HG02981 (cell line): ENCODE measurements around the gene FN1.
A peak's percentile ranks its signal among the peaks of the same experiment; 100 is the strongest.

Source experiments
- ATAC-seq: cut with Tn5 transposase; IDR thresholded peaks from one replicate; pipeline ENCODE4 v1.9.1; 2021; ENCODE audit warnings: mild to moderate bottlenecking, moderate library complexity; ENCODE audit not compliant: unreplicated experiment

Gene FN1

DNA sequence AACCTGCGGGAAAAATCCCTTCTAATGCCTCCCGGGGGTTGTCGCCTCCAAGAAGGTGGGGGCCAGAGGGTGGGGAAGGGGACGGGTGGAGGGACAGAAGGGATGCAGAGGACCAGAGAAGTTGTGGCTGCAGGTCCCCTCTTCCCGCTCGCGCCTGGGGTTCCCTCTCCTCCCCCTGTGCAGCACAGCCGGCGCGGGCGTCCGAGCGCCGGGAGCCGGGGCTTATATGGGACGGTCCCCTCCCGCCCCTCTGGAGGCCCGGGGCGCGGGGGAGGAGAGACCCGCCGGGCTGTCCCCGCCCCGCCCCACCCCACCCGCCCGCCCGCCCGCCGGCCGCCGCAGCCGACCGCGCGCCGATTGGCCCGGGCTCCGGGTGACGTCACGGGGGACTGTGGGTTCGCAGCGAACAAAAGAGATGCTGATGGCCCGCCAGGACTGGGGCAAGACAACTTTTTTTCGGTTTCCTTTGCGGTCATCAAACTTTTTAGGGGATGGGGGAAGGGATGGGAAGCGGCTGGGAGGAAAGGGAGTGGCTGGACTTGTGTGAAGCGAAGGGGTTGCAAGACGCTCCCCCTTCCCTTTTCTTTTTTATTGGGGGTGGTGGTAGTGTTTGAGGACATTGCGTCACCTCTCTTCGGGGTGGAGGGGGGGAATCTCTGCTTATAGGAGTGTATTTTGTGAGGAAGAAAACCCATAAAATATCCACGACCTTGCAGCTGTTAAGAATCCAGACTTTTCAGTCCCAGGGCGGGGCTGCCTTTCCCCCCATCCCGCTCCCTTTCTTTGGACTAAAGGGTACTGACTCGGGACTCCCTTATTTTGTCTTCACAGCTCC, at the start of gene FN1:
FN1 (minus strand) TSS at position 199 of the 835 bp plus-strand sequence. CDS start 266 bp downstream, outside the sequence.
- peak; percentile 76 for ATAC-seq

- no peak for ATAC-seq
These were observed 49.2 kb upstream of the FN1 start for GRCh38 chr2:215485032-215485431.

DNA sequence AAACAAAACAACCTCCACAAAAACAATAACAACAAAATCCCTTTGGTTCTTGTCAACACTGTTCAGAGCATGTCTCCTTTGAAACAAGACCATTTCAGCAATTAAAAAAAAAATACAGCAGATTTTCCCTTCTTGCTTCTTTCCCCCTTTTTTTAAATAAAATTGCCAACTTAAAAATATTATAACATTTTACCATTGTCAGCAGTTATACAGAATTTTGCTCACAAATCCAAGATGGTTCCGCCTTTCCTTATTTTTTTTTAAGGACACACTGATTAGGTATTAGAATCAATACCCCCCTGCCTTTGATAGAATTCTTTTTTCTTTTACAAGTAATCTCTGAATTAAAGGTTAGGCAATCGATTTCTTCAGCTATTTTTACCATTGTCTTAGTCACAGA, 48.7 kb upstream of the FN1 start:
- no peak for ATAC-seq

DNA sequence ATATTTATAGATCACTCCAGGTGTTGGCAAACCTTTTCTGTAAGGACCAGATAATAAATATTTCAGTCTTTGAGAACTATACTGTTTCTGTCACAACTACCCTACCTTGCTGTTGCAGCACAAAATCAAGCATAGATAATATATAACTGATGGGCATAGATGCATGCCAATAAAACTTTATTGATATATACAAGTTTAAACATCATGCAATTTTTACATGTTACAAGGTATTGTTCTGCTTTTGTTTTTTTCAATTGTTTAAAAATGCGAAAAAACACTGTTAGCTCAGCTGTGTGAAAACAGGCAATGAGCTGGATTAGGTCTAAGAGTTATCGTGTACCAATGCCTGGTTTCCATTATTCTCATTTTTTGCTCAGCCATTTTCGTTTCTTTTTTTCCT, 47.6 kb upstream of the FN1 start:
- ATAC-seq: no peak

GRCh38 chr2:215479536-215480240, 43.8 kb upstream of the FN1 start:
- ATAC-seq: no peak

- no peak for ATAC-seq
These were observed 43.3 kb upstream of the FN1 start for GRCh38 chr2:215479121-215479520.

GRCh38 chr2:215476424-215476823, 40.6 kb upstream of the FN1 start:
- no peak for ATAC-seq

DNA sequence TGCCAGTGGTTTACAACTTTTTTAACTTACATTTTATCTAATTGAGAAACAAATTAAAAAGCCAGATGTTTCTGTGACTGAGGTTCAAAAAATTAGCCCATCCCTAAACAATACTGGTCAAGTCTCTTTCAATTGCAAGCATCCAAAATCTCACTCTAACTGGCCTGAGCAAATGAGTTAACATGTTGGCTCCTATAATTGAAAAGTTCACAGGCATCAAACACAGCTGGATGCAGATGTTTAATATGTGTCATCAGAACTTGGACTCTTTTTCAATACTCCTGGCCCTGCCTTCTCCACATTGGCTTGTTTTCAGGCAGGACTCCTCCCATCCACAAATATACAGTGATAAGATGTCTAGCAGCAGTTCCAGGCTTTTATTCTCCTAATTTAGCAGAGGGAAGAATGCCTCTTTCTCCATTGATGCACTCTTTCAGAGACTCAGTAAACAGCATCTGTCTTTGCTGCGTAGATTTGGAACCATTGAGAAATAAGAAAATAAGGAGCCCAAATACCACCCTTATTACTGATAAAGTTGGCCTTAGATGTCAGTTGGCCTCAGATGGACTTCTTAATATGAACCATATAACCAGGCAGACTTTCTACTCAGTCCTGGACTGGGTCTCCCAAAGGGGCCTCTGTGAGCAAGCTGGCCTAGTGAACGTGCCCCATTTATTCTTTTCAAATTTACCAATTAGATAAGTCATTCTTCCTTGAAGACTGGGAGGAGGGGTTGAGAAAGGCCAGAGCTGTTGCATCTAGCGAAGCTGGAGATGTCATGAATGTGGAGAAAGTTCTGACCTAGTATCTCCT, 30.4 kb upstream of the FN1 start:
- no peak for ATAC-seq

- no peak for ATAC-seq
These were observed 29.4 kb upstream of the FN1 start for GRCh38 chr2:215465256-215465655.

- ATAC-seq: no peak
These were observed 26.1 kb upstream of the FN1 start for GRCh38 chr2:215461836-215462532.

DNA sequence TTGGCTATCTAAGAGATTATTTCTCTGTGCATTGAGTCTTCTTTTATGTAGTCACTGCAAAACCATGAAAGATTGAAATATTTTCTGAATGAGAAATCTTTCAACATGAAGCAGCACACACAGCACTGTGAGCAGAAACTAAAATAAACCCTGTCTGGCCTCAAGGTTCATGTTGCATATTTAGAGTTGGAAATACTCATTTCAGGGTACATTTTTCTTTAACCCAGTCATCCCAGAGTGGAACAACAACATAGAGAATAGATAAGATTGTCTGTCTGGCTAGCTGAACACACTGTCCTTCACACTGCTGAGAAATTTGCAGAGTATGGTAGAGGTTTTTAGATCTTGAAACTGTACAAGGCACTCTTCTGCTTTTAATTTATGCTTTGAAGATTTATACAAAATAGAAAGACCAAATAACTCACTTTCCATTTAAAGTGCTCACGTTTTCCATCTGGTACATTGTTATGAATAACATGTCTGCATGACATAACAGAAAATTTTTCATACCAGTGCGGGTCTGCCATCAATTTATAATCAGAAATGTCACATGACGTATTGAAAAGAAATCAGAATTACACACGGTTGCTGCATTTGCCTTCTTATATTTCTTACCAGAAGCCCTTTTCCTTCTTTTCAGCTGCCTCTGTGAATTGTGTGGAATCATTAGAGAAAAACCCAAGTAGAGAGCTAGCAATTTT, 25.0 kb upstream of the FN1 start:
- ATAC-seq: no peak

GRCh38 chr2:215455958-215456357, 20.1 kb upstream of the FN1 start:
- ATAC-seq: no peak

GRCh38 chr2:215454519-215455246, 18.8 kb upstream of the FN1 start:
- no peak for ATAC-seq

GRCh38 chr2:215452725-215453124, 16.9 kb upstream of the FN1 start:
- no peak for ATAC-seq

GRCh38 chr2:215451012-215451756, 15.3 kb upstream of the FN1 start:
- ATAC-seq: no peak

DNA sequence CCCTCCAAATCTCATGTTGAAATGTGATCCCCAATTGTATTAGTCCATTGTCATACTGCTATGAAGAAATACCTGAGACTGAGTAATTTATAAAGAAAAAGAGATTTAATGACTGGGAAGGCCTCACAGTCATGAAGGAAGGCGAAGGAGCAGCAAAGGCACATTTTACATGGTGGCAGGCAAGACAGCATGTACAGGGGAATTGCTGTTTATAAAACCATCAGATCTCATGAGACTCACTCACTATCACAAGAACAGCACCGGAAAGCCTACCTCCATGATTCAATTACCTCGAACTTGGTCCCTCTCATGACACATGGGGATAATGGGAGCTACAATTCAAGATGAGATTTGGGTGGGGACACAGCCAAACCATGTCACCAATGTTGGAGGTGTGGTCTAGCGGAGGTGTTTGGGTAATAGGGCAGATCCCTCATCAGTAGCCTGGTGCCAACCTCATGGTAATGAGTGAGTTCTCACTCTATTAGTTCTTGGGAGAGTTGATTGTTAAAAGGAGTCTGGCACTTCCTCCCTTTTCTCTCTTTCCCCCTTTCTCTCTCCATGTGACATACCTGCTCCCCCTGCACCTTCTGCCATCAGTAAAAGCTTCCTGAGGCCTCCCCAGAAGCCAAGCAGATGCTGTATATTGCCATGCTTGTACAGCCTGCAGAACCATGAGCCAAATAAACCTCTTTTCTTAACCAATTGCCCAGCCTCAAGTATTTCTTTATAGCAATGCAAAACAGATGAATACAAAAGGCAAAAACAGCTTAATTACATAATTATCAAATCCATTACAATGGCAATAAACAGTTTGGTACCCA, 14.5 kb upstream of the FN1 start:
- ATAC-seq: no peak

DNA sequence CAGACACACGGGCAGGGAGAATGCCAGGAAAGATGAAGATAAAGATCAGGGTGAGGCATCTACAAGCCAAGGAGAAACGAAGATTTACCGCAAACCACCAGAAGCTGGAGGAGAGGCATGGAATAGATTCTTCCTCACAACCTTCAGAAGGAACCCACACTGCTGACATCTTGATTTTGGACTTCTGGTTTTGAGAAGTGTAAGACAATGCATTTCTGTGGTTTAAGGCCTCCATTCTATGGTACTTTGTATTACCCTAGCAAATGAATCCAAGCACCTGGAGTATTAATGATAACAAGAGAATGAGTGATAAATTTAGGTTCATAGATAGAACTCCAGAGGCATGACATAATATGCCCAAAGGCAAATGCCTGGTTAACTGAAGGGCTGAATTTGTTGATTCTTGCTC, 11.8 kb upstream of the FN1 start:
- ATAC-seq: no peak

DNA sequence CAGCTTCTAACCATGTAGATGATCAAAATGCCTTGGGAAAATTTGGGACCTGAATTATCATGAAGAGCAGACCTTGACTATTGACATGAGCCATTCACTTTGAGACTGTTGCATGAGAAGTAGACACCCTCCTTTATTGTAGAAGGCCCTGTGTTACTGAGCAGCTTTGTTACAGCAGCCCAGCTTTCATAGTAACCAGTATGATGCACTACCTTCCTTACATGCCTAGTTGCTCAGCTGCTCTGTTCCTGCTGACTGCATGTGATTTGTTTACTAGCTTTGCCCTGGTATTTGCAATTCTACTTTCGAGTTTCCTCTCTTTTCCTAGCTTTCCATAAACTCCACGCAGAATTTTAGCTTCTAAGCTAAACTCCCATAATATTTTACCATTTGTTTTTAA, 11.2 kb upstream of the FN1 start:
- no peak for ATAC-seq
